ENCODE results near the gene LEF1.

DNA sequence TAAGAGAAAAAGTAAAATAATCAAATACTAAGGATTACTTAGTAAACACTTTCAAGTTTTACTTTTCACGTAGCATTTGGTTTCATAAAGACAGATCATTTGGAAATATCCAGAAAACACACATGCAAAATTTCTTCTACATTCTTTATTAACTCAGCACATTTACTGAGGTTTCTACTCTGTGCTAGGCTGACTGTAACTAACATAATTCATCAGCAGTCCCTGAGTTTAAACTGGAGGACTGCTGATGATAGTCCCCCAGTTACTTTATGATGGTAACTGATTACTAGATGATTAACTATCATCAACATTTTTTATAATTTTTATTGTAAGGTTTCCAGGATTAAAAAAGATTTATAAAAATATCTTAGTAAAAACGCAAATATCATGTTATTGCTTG is 12.3 kb downstream of the LEF1 start:
- TF ChIP-seq, protein P1, sequence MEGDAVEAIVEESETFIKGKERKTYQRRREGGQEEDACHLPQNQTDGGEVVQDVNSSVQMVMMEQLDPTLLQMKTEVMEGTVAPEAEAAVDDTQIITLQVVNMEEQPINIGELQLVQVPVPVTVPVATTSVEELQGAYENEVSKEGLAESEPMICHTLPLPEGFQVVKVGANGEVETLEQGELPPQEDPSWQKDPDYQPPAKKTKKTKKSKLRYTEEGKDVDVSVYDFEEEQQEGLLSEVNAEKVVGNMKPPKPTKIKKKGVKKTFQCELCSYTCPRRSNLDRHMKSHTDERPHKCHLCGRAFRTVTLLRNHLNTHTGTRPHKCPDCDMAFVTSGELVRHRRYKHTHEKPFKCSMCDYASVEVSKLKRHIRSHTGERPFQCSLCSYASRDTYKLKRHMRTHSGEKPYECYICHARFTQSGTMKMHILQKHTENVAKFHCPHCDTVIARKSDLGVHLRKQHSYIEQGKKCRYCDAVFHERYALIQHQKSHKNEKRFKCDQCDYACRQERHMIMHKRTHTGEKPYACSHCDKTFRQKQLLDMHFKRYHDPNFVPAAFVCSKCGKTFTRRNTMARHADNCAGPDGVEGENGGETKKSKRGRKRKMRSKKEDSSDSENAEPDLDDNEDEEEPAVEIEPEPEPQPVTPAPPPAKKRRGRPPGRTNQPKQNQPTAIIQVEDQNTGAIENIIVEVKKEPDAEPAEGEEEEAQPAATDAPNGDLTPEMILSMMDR (IDR thresholded peaks at IDR 0.05) = no peak
- TF ChIP-seq ZFX (IDR thresholded peaks at IDR 0.05; ENCODE audit: borderline replicate concordance) = no peak

All from 22Rv1 (cell line).